GM12801 (cell line): Measurements from ENCODE around the gene GPR62.

Experiments used
- TF ChIP-seq, protein P1 (sequence below): IDR thresholded peaks from one replicate; pipeline ENCODE4 v1.5.1; 2011; ENCODE audit warnings: control low read depth; ENCODE audit not compliant: insufficient read length; ENCODE audit errors: extremely low read depth

Gene GPR62

DNA sequence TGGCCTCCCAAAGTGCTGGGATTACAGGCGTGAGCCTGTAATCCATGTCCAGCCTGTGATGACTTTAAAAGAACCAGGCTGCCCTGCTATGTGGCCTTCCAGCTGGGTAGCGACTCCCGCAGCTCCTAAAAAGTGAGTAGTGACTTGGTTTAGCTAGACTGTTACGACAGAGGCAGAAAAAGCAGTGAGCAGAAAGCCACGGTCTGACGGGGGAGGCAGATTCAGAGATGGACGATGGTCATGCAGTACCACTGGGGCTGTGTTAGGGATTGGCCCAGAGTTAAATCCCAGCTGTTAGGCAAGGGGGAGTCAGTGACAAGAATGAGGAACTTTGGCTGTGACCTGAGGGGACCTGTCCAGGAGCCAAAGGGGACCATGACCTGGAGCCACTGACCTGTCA lies 43.6 kb downstream of the GPR62 start:
- TF ChIP-seq, protein P1, sequence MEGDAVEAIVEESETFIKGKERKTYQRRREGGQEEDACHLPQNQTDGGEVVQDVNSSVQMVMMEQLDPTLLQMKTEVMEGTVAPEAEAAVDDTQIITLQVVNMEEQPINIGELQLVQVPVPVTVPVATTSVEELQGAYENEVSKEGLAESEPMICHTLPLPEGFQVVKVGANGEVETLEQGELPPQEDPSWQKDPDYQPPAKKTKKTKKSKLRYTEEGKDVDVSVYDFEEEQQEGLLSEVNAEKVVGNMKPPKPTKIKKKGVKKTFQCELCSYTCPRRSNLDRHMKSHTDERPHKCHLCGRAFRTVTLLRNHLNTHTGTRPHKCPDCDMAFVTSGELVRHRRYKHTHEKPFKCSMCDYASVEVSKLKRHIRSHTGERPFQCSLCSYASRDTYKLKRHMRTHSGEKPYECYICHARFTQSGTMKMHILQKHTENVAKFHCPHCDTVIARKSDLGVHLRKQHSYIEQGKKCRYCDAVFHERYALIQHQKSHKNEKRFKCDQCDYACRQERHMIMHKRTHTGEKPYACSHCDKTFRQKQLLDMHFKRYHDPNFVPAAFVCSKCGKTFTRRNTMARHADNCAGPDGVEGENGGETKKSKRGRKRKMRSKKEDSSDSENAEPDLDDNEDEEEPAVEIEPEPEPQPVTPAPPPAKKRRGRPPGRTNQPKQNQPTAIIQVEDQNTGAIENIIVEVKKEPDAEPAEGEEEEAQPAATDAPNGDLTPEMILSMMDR, result no peak

DNA sequence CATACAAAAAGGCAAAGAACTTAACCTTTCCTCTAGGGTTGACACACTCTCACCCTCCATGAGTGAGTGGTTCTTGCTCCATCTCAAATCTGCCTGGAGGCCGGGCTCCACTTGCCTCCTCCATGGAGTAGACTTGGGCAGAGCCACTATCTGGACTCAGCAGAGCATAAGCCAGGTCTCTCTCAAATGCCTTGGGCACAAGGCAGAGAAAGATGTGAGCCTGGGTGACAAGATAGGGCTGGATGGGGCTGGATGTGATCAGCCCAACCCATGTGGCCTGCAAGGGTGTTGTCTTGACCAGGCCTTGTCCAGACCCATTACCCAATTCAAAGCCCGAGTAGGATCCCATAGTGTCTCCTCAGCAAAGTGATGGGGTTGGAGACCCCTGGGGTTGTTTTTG lies 44.7 kb downstream of the GPR62 start:
- TF ChIP-seq, protein P1, result no peak

DNA sequence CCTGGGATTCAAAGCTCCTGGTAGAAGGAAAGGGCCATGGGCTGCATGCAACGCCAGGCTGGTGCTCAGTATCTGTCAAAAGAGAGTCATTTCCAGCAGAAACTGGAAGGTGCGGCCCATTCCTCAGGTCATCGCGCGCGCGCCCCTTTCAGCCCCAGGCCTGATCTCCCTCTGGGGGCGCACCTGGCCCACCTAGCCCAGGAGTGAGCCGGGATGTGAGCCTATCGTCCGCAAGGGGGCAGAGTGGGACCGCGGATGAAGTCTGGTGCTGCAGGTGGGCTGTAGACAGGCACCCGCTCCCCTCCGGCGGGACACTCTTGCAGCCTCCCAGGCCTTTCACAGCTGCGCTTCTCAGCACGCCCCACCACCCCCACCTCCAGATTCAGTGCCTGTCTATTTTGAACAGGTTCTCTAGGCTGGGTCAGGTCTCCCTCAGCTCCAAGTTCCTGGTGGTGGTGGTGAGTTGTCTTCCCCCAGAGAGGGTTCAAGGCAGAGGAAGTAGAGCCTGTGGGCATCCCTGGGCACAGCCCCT lies 46.3 kb downstream of the GPR62 start:
- TF ChIP-seq, protein P1, result no peak

DNA sequence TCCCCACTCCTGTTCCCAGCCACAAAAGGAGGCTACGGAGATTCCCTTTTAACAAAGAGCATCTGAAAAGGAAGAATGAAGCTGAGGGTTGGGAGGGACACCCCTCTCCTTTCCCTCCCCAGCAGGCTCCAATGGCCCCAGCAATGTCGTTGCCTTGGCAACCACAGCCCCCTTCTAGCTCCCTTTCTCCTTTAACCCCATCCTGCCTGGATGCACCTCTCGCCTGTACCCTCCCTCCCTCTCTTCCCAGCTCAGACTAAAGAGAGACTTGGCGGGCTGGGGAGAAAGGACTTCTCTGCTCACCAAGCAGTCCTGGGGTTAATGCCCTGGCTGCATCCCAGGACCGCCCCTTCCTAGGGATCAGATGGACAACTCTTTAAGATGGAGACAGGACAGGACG lies 47.6 kb downstream of the GPR62 start:
- TF ChIP-seq, protein P1, result no peak

DNA sequence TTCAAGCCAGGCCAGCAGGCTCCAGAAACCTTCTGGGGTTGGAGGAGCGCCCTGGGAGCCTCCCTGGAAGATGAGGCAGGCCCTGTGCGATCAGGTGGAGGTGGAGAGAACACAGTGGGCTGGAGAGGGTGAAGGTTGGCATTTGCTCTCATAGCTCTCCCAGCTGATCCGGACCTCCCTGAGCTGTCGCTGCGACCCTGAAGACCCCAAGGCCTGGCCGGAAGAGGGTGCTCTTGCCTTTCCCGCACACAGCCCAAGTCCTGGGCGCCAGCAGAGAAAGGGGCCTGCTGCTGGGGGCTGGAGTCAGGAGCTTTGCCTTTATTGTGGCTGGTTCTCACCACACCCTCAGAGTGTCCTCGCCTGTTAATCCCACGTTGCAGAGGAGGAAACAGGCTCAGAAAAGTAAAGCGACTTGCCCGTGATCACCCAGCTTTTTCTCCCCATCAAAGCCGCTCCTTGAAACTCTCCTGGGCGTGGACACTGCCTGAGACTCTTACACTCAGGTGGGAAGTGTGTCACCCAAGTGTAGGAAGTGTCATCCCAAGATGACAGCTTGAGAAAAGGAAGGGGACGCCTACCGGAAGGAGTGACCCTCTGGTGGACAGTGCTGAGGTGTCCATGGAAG lies 49.1 kb downstream of the GPR62 start:
- TF ChIP-seq, protein P1, result no peak

DNA sequence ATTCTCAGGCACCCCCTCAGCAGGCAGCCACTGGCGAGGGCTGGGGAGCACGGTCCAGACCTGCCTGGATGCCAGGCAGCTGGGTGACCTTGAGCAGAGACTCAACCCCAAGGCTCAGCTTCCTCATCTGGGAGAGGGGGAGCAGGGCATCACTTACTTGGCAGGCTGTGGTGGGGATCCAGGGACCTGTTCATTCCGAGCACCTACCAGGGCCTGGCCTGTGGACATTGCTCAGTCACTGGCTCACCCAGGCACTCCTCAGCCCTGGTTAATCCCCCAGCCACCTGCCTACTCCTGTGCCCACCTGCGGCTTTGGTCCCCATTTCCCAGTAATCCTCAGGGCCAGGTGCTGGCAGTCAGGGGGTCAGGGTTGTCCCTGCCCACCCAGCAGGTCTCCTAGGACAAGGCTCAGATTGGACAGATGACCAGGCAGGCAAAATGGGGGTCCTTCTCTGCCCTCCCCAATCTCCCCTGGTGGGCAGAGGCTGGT lies 49.8 kb downstream of the GPR62 start:
- TF ChIP-seq, protein P1, result no peak

DNA sequence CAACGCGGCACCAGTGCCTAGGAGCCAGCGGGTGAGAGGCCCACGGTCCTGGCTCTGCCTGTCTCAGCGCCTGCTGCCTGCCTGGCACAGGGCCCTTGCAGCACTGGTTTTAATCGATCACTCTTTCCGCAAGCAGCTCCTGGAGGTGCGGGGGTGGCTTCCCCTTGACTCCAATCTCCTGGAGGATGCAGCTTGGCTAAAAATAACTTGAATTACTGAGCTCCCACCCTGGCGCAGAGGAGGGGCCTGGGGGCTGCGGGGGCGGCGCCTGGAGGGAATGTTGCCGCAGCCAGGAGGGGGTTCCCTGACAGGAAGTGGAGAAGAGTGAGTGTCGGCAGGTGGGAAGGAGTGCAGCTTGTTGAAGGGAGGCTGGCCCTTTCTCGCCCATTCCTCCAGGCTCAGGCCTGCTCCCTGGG lies 50.4 kb downstream of the GPR62 start:
- TF ChIP-seq, protein P1, result no peak
